Liver (tissue), 9 donors: ENCODE data around the gene ADA. TPM values are rescaled to one million over a fixed set of nuclear protein-coding genes. Genes with fewer than 3 reads are reported as not detected.
A peak's percentile ranks its signal among the peaks of the same experiment; 100 is the strongest.
"Not testable (repeated sequence)": the region's sequence is repeated elsewhere in the genome, so short reads cannot be mapped to it uniquely, and the experiment has no call there.

Experiments used
- DNase-seq: peaks from one replicate; pipeline ENCODE4 v3.0.0-alpha.2; 2017; ENCODE audit warnings: low spot score
- H3K27ac ChIP-seq, 2 donors: one replicate each; pipeline ENCODE4 v1.7.0; 2013; ENCODE audit warnings: inconsistent platforms in 2 of 2, low read length in 2 of 2, control low read depth in 1 of 2, low read depth in 1 of 2, mild to moderate bottlenecking in 1 of 2
- H3K27me3 ChIP-seq, 4 donors: one replicate each; pipeline versions ENCODE4 v1.6.1 to v1.7.0; 2013; ENCODE audit warnings: low read length in 3 of 4, inconsistent platforms in 1 of 4, mild to moderate bottlenecking in 1 of 4, moderate library complexity in 1 of 4; ENCODE audit not compliant: control insufficient read depth in 4 of 4, insufficient read depth in 4 of 4
- H3K36me3 ChIP-seq, 4 donors: one replicate each; pipeline versions ENCODE4 v1.6.1 to v1.7.0; 2013; ENCODE audit warnings: low read length in 3 of 4, mild to moderate bottlenecking in 3 of 4, low read depth in 1 of 4, moderate library complexity in 1 of 4; ENCODE audit not compliant: control insufficient read depth in 4 of 4, insufficient read depth in 3 of 4
- H3K4me1 ChIP-seq, 4 donors: one replicate each; pipeline versions ENCODE4 v1.6.1 to v1.7.0; 2013; ENCODE audit warnings: low read length in 3 of 4, mild to moderate bottlenecking in 3 of 4, moderate library complexity in 1 of 4; ENCODE audit not compliant: control insufficient read depth in 4 of 4, insufficient read depth in 4 of 4
- H3K4me3 ChIP-seq, 3 donors: one replicate each; pipeline versions ENCODE4 v1.6.1 to v1.7.0; 2013; ENCODE audit warnings: low read length in 3 of 3, control low read depth in 1 of 3, low read depth in 1 of 3, mild to moderate bottlenecking in 1 of 3
- H3K9ac ChIP-seq, 2 donors: one replicate each; pipeline ENCODE4 v1.7.0; 2013; ENCODE audit warnings: low read length in 2 of 2, mild to moderate bottlenecking in 2 of 2, moderate library complexity in 2 of 2, control low read depth in 1 of 2, low read depth in 1 of 2
- H3K9me3 ChIP-seq, 4 donors: one replicate each; pipeline versions ENCODE4 v1.6.1 to v1.7.0; 2013; ENCODE audit warnings: low read length in 3 of 4; ENCODE audit not compliant: control insufficient read depth in 4 of 4
- EGR1 ChIP-seq, 2 donors: IDR thresholded peaks; 2 replicates each; pipeline ENCODE4 v1.6.1; 2016 to 2018; ENCODE audit warnings: antibody characterized with exemption in 2 of 2, low read depth in 2 of 2
- GABPA ChIP-seq, 2 donors: IDR thresholded peaks in 1 of 2; conservative IDR thresholded peaks in 1 of 2; 2 replicates each; pipeline ENCODE4 v1.6.1; 2016; ENCODE audit warnings: antibody characterized with exemption in 2 of 2, mild to moderate bottlenecking in 1 of 2, moderate library complexity in 1 of 2
- HNF4A ChIP-seq, 2 donors: conservative IDR thresholded peaks; 2 replicates each; pipeline ENCODE4 v1.6.1; 2016; ENCODE audit warnings: antibody characterized with exemption in 2 of 2, mild to moderate bottlenecking in 2 of 2
- HNF4G ChIP-seq: IDR thresholded peaks from 2 replicates; pipeline ENCODE4 v1.6.1; 2016; ENCODE audit warnings: antibody characterized with exemption
- JUND ChIP-seq, 2 donors: IDR thresholded peaks; 2 replicates each; pipeline ENCODE4 v1.6.1; 2016; ENCODE audit warnings: antibody characterized with exemption in 2 of 2
- NR2F2 ChIP-seq: IDR thresholded peaks from 2 replicates; pipeline ENCODE4 v1.6.1; 2016; ENCODE audit warnings: antibody characterized with exemption
- RXRA ChIP-seq, 2 donors: IDR thresholded peaks; 2 replicates each; pipeline ENCODE4 v1.6.1; 2017 to 2018; ENCODE audit warnings: antibody characterized with exemption in 2 of 2, mild to moderate bottlenecking in 1 of 2
- SP1 ChIP-seq: IDR thresholded peaks from 2 replicates; pipeline ENCODE4 v1.6.1; 2018; ENCODE audit warnings: antibody characterized with exemption, mild to moderate bottlenecking
- WGBS: extraction: QIAGEN DNeasy Blood & Tissue Kit; methylation state at CpG from one replicate; pipeline ENCODE4 v1.1.7; 2013; 5-methylcytosine and 5-hydroxymethylcytosine counted together
- polyA plus RNA-seq, 2 donors: library from polyadenylated mRNA; stranded (reverse) in 1 of 2; unstranded in 1 of 2; fragments of 200-250 nt in 1 of 2; fragments of >200 nt in 1 of 2; fragmentation: Nextera tagmentation in 1 of 2; extraction: Ambion mirVana in 1 of 2; gene quantifications; one replicate each; pipeline versions ENCODE4 v1.2.1 to v1.2.3, GENCODE V29; 2013 to 2015
- total RNA-seq, 2 donors: library from RNA; depleted of rRNA; stranded (reverse); fragments of >200 nt; gene quantifications; one replicate each; pipeline ENCODE4 v1.2.3, GENCODE V29; 2014
- TF ChIP-seq, protein P1 (sequence below): fragments of 150-350 bp; IDR thresholded peaks from 2 replicates; pipeline ENCODE4 v1.5.1; 2017; ENCODE audit warnings: improper control_type of control experiment, low read depth, low read length; ENCODE audit not compliant: missing input control
- TF ChIP-seq, protein P2 (sequence below): IDR thresholded peaks from 2 replicates; pipeline ENCODE4 v1.6.1; 2016; ENCODE audit warnings: antibody characterized with exemption
- TF ChIP-seq, protein P3 (sequence below): IDR thresholded peaks from 2 replicates; pipeline ENCODE4 v1.6.1; 2016; ENCODE audit warnings: antibody characterized with exemption
- TF ChIP-seq, protein P4 (sequence below): IDR thresholded peaks from 2 replicates; pipeline ENCODE4 v1.6.1; 2016; ENCODE audit warnings: antibody characterized with exemption
- donor health status: healthy.
- donor health status: healthy.
- donor health status: healthy.
- donor health status: healthy.
- donor health status: healthy.

ADA gene
- total and polyA plus RNA-seq, 4 donors, result 2.9 to 7.7 (median 3.0) TPM

DNA sequence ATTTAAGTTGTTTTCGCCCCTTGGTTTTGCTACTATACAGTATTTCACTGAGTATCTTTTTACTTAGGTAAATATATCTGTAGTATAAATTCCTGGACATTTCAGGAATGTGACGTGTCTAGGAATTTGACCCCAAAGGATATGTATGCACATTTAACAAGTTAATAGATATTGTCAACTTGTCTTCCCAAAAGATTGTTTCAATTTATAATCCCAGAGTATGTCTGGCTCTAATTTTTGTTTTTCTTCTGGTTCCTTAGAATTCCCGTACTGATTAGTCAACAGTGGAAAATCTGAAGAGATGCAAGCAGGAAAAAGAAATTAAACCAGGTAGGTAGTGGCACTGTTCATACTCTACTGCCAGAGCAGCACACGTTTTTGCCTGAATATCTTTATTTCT, 62.0 kb downstream of the ADA start (continued):
- TF ChIP-seq, protein P1, sequence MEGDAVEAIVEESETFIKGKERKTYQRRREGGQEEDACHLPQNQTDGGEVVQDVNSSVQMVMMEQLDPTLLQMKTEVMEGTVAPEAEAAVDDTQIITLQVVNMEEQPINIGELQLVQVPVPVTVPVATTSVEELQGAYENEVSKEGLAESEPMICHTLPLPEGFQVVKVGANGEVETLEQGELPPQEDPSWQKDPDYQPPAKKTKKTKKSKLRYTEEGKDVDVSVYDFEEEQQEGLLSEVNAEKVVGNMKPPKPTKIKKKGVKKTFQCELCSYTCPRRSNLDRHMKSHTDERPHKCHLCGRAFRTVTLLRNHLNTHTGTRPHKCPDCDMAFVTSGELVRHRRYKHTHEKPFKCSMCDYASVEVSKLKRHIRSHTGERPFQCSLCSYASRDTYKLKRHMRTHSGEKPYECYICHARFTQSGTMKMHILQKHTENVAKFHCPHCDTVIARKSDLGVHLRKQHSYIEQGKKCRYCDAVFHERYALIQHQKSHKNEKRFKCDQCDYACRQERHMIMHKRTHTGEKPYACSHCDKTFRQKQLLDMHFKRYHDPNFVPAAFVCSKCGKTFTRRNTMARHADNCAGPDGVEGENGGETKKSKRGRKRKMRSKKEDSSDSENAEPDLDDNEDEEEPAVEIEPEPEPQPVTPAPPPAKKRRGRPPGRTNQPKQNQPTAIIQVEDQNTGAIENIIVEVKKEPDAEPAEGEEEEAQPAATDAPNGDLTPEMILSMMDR, result no peak
- TF ChIP-seq RXRA (IDR thresholded peaks at IDR 0.05) (no peak), NR2F2 (no peak), EGR1 (IDR thresholded peaks at IDR 0.05; ENCODE audit: low read depth in 2 of 2) (no peak), JUND (IDR thresholded peaks at IDR 0.05) (no peak), GABPA (IDR thresholded peaks at IDR 0.05 in 1 of 2, conservative IDR thresholded peaks at IDR 0.05 in 1 of 2) (no peak)
- TF ChIP-seq, protein P2, sequence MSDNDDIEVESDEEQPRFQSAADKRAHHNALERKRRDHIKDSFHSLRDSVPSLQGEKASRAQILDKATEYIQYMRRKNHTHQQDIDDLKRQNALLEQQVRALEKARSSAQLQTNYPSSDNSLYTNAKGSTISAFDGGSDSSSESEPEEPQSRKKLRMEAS, result no peak
- TF ChIP-seq, protein P3, sequence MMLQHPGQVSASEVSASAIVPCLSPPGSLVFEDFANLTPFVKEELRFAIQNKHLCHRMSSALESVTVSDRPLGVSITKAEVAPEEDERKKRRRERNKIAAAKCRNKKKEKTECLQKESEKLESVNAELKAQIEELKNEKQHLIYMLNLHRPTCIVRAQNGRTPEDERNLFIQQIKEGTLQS, result no peak

DNA sequence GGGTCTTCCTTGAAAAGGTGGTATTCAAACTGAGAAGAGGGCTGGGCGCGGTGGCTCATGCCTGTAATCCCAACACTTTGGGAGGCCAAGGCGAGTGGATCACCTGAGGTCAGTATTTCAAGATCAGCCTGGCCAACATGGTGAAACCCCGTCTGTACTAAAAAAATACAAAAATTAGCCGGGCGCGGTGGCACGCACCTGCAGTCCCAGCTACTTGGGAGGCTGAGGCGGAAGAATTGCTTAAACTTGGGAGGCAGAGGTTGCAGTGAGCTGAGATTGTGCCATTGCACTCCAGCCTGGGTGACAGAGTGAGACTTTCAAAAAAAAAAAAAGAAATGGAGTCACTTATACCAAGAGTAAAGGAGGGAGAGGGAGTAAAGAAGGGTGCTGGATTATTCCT, 63.2 kb downstream of the ADA start:
- H3K9ac ChIP-seq, H3K27ac ChIP-seq, H3K9me3 ChIP-seq, H3K4me1 ChIP-seq, DNase-seq, H3K27me3 ChIP-seq, H3K4me3 ChIP-seq: not testable (repeated sequence)
- 98% methylated on average over 9 of the region's 9 CpGs for WGBS
- H3K36me3 ChIP-seq, result peaks cover 0 to 17% (median 5%) of the 10 kb centered on the region in 4 donors

DNA sequence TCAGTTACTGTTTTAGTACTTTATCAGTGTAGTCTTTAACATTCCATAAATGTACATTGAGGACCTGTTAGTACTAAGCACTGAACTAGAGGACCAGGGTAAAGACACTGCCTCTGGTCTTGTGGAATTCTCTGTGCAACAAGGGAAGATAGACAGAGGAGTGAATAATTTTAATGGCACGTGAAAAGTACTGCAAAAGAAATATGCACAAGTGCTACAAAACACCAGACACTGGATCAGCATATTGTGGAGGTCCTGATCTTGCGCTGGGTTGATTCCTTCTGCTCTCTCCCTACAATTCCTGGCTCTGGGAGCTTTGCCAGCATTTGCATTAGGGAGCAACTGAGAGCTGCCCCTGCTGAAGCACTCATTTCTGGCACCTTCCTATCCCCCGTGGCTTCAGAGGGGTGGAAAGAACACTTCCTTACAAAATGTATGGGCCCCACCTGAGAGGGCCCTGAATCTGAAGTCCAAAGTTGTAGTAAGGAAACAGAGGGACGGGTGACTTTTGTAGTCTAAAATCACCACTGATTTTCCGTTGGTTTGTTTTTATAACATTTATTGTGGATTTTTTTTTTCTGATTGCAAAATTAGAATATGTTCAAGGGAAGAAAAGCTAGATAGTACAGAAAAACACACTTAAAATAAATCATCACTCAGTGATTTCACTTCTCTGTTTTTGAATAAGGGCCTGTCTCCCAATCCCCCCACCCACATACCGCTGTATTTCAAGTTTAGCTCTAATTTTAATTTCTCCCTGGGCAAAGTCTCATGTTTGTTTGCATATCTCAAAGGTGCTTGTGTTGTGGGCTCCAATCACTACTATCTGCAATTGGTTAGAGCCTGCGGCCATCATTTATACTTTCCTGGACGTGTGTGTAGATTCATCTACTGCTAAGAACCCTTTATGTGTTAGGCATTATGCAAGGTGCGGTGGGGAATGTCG, 64.2 kb downstream of the ADA start:
- H3K36me3 ChIP-seq, result peaks cover 0 to 15% (median 5%) of the 10 kb centered on the region in 4 donors
- H3K9me3 ChIP-seq, result no peaks in the 10 kb centered on the region
- H3K27me3 ChIP-seq, result no peaks in the 10 kb centered on the region
- TF ChIP-seq NR2F2, result no peak
- peak in 1 of 2 donors; percentile 41 for TF ChIP-seq HNF4A (conservative IDR thresholded peaks at IDR 0.05)
- TF ChIP-seq, protein P3, result no peak
- no peak for TF ChIP-seq EGR1 (IDR thresholded peaks at IDR 0.05; ENCODE audit: low read depth in 2 of 2)
- no peak for TF ChIP-seq HNF4G
- TF ChIP-seq SP1, result peak; percentile 37
- TF ChIP-seq, protein P4, sequence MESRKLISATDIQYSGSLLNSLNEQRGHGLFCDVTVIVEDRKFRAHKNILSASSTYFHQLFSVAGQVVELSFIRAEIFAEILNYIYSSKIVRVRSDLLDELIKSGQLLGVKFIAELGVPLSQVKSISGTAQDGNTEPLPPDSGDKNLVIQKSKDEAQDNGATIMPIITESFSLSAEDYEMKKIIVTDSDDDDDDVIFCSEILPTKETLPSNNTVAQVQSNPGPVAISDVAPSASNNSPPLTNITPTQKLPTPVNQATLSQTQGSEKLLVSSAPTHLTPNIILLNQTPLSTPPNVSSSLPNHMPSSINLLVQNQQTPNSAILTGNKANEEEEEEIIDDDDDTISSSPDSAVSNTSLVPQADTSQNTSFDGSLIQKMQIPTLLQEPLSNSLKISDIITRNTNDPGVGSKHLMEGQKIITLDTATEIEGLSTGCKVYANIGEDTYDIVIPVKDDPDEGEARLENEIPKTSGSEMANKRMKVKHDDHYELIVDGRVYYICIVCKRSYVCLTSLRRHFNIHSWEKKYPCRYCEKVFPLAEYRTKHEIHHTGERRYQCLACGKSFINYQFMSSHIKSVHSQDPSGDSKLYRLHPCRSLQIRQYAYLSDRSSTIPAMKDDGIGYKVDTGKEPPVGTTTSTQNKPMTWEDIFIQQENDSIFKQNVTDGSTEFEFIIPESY, result no peak
- no peak for DNase-seq
- no peak overlapping the region for H3K4me3 ChIP-seq
- 66% methylated on average over 10 of the region's 10 CpGs for WGBS
- peaks cover 0 to 5% (median 1%) of the 10 kb centered on the region in 4 donors for H3K4me1 ChIP-seq
- no peak overlapping the region for H3K27ac ChIP-seq
- H3K9ac ChIP-seq, result no peak overlapping the region
